HG03196 (cell line): Measurements from ENCODE around the gene LIPN.

Source experiments
- ATAC-seq: cut with Tn5 transposase; IDR thresholded peaks from one replicate; pipeline ENCODE4 v1.9.1; 2021; ENCODE audit not compliant: unreplicated experiment

The LIPN gene

GRCh38 chr10:88826388-88826787 lies 66.6 kb downstream of the LIPN start:
- ATAC-seq = no peak

- ATAC-seq = no peak
Observed at GRCh38 chr10:88827671-88828070, 67.9 kb downstream of the LIPN start.

GRCh38 chr10:88828310-88828709 lies 68.5 kb downstream of the LIPN start:
- ATAC-seq = no peak
